SK-N-SH treated with all-trans-retinoic acid at 6 μM for 48 hours (cell line): ENCODE data around the gene CCNY.

Source experiments
- ARNTL ChIP-seq: fragments of 450-650 bp; formaldehyde crosslinking; IDR thresholded peaks from 2 replicates; pipeline ENCODE4 v1.5.0; 2020; ENCODE audit warnings: low read depth, mild to moderate bottlenecking, moderate library complexity, borderline replicate concordance
- CREB5 ChIP-seq: fragments of 250-450 bp; sonication (Bioruptor Pico); IDR thresholded peaks from 2 replicates; pipeline ENCODE4 v1.5.1; 2020; ENCODE audit warnings: low read depth, mild to moderate bottlenecking, moderate library complexity
- CSDC2 ChIP-seq: fragments of 250-450 bp; sonication (Bioruptor Pico); IDR thresholded peaks from 2 replicates; pipeline ENCODE4 v1.5.0; 2020; ENCODE audit warnings: mild to moderate bottlenecking, moderate library complexity
- ESRRG ChIP-seq: fragments of 250-450 bp; sonication (Bioruptor Pico); IDR thresholded peaks from 2 replicates; pipeline ENCODE4 v1.6.1; 2021; ENCODE audit warnings: mild to moderate bottlenecking
- GLIS3 ChIP-seq: fragments of 250-450 bp; sonication (Bioruptor Pico); IDR thresholded peaks from 2 replicates; pipeline ENCODE4 v1.5.0; 2020; ENCODE audit warnings: mild to moderate bottlenecking, moderate library complexity
- OSR1 ChIP-seq: fragments of 250-450 bp; sonication (Bioruptor Pico); IDR thresholded peaks from 2 replicates; pipeline ENCODE4 v1.8.0; 2022; ENCODE audit warnings: moderate library complexity, mild to moderate bottlenecking, inconsistent platforms
- PATZ1 ChIP-seq: fragments of 250-450 bp; sonication (Bioruptor Pico); IDR thresholded peaks from 2 replicates; pipeline ENCODE4 v1.8.0; 2020; ENCODE audit warnings: mild to moderate bottlenecking, moderate library complexity, borderline replicate concordance
- PPARA ChIP-seq: fragments of 250-450 bp; sonication (Bioruptor Pico); IDR thresholded peaks from 2 replicates; pipeline ENCODE4 v1.5.0; 2020; ENCODE audit warnings: mild to moderate bottlenecking, borderline replicate concordance
- RARB ChIP-seq: fragments of 250-450 bp; sonication (Bioruptor Pico); IDR thresholded peaks from 2 replicates; pipeline ENCODE4 v1.8.0; 2021; ENCODE audit warnings: mild to moderate bottlenecking, moderate library complexity
- SNAI2 ChIP-seq: fragments of 250-450 bp; sonication (Bioruptor Pico); IDR thresholded peaks from 2 replicates; pipeline ENCODE4 v1.5.0; 2020; ENCODE audit warnings: mild to moderate bottlenecking, moderate library complexity
- TOX ChIP-seq: fragments of 250-450 bp; sonication (Bioruptor Pico); IDR thresholded peaks from 2 replicates; pipeline ENCODE4 v1.8.0; 2021; ENCODE audit warnings: mild to moderate bottlenecking, moderate library complexity, borderline replicate concordance
- TSHZ2 ChIP-seq: fragments of 250-450 bp; sonication (Bioruptor Pico); IDR thresholded peaks from 2 replicates; pipeline ENCODE4 v1.5.0; 2020; ENCODE audit warnings: mild to moderate bottlenecking, moderate library complexity
- ZC3H10 ChIP-seq: fragments of 250-450 bp; sonication (Bioruptor Pico); IDR thresholded peaks from 2 replicates; pipeline ENCODE4 v1.5.1; 2021; ENCODE audit warnings: mild to moderate bottlenecking, moderate library complexity
- ZFP3 ChIP-seq: fragments of 250-450 bp; sonication (Bioruptor Pico); IDR thresholded peaks from 2 replicates; pipeline ENCODE4 v1.5.0; 2020; ENCODE audit warnings: mild to moderate bottlenecking, moderate library complexity

GRCh38 chr10:35584946-35585345 lies 248.6 kb downstream of the CCNY start:
- TF ChIP-seq OSR1 (CRISPR knock-in tag) (no peak), TSHZ2 (no peak), CREB5 (CRISPR knock-in tag) (no peak), CSDC2 (no peak), ARNTL (CRISPR knock-in tag) (no peak), SNAI2 (CRISPR knock-in tag) (no peak), ZFP3 (no peak), ESRRG (CRISPR knock-in tag) (no peak), TOX (CRISPR knock-in tag) (no peak), PATZ1 (CRISPR knock-in tag) (no peak), PPARA (CRISPR knock-in tag) (no peak), RARB (no peak), ZC3H10 (CRISPR knock-in tag) (no peak), GLIS3 (CRISPR knock-in tag) (no peak)
